Stimulated activated CD4-positive, alpha-beta T cell treated with anti-CD3 and anti-CD28 coated beads, Interleukin-1b, Interleukin-23, amount 100 ng/mL, for 4 hours (primary cell): Measurements from ENCODE around the gene SMAD5.

Experiments
- DNase-seq, 2 donors: peaks; one replicate each; pipeline ENCODE4 v3.0.0-alpha.2; 2020; ENCODE audit warnings: low read depth in 2 of 2

SMAD5 gene

GRCh38 chr5:136155761-136156160 lies 23.1 kb downstream of the SMAD5 start:
- DNase-seq, result no peak

GRCh38 chr5:136157514-136157913 lies 24.9 kb downstream of the SMAD5 start:
- no peak for DNase-seq

DNA sequence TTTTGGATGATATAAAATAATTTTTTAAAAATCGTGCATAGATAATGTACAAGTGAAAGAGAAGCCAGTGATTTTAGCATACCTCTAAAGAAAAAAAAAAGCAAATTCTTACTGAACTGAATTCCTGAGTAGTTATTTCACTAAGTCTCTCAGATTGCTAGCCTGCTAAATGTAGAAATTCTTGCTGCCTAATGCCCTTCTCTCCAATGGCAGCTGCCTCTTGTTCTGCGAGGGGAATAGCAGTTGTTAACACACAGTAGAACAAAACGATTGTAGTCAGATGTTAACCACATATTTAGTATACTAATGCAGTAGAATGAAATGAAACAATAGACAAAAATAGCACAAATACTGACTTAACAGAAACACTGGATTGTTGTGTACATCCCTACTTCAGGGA lies 26.8 kb downstream of the SMAD5 start:
- no peak for DNase-seq

GRCh38 chr5:136162008-136162407 lies 29.4 kb downstream of the SMAD5 start:
- no peak for DNase-seq

- DNase-seq, result no peak
Observed at GRCh38 chr5:136164226-136164625, 31.6 kb downstream of the SMAD5 start.

DNA sequence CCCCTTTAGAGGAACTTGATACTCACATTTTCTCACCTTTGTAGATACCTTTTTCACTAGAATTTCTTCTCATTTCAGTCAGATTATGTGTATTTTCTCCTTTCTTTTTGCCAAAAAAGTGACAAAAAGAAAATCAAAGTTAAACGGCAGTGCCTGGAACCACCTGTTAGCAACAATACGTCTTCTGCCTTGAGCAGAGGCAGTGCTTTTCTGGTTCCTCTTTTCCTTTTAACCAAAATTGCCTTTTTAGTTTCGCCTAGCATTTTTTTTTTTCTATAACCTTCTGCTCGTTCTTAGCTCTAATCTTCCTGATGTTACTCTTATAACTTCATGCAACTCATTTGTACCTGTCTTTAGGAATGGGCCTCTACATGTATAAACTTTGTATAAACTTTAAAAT lies 34.3 kb downstream of the SMAD5 start:
- DNase-seq, result no peak

- no peak for DNase-seq
Observed at GRCh38 chr5:136169218-136169617, 36.6 kb downstream of the SMAD5 start.

- no peak for DNase-seq
Observed at GRCh38 chr5:136174021-136174659, 41.5 kb downstream of the SMAD5 start.

DNA sequence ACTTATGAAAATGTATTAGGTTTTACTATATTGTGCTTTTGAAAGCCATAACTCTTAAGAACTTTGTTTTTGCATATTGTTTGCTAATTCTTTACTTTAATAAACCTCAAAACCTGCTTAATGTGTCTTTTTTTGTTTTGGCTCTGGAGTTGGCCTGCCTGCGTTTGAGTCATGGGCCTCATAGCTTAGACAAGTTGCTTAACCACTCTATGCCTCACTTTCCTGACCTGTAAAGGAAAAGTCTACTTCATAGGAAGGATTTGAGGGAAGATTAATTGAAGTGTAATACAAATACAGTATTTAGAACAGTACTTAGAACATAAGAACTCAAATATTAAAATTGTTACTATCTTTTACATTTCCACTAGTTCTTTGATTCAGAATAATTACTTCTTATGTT lies 50.0 kb downstream of the SMAD5 start:
- no peak for DNase-seq

DNA sequence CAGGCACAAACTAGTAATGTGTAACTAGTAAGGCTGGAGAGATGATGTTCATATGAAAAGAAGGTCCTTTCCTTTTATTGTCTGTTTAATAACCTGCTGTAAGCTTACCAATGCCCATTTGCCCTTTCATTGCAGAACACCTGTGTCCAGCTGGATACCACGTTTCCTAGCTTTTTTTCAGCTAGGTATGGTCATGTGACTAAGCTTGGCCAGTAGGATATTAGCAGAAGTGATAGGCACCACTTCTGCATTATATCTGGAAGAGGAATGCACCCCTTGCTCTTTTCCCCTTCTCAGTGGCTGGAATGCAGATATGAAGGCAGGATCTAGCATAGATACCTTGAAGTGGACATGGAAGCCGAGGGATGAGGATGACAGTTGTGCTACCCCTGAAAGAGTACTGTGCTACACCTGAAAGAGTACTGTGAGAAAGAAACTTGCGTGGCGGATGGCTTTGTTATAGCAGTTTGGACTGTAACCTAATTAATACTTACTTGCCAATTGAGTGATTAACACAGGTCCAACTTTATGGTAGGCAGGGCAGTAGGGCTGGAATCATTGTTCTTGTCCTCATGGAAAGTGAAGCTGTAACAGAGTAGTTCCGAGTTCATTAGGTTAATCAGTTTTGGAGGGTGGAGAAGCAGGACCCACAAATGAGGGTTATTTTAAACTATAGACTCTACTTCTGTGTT lies 53.5 kb downstream of the SMAD5 start:
- DNase-seq, result no peak

DNA sequence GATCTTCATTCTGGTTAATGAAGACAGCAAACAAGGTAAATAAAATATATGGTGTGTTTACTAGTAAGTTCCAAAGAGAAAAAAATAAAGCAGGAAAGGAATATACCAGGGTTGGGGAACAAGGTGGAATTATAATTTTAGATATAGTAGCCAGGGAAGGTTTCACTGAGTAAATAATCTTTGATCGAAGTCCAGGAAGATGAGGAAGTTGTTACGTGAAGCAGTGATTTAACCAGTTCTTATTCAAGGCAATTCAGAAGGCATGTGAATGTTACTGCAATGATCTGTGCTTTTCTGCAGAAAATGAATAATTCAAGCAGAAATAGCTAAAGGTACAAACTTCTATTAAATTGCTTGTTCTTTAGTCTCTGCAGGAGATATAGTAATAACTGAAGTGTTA lies 54.2 kb downstream of the SMAD5 start:
- no peak for DNase-seq

- DNase-seq, result no peak
Observed at GRCh38 chr5:136188859-136189258, 56.2 kb downstream of the SMAD5 start.

DNA sequence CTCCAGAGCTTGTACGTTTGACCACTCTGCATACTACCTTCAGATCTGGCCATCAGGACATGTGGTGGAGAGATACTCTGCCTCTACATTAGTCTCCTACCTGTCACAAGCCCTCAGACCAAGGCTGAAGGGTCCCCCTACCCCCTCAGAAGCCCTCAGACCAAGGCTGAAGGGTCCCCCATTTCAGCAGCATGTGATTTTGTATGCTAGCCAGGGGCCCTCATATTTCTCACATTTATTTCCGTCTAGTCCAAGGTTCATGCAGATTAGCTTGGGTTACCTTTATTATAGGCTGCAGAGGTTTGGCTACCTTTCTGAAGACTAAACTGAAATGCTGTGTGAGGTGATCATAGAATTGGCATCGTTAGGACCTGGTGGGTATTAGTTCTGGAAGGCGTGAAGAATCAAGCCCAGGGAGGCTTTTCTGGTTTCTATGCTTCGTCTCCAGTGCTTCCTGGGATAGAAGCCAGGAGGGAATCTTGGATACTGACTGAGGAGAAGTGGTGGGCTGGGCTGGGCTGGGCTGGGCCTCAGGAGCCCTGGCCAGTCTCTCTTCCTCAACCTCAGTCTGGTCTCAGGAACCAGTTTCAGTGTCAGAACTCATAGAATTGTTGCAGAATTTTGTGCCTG lies 57.6 kb downstream of the SMAD5 start:
- no peak for DNase-seq

DNA sequence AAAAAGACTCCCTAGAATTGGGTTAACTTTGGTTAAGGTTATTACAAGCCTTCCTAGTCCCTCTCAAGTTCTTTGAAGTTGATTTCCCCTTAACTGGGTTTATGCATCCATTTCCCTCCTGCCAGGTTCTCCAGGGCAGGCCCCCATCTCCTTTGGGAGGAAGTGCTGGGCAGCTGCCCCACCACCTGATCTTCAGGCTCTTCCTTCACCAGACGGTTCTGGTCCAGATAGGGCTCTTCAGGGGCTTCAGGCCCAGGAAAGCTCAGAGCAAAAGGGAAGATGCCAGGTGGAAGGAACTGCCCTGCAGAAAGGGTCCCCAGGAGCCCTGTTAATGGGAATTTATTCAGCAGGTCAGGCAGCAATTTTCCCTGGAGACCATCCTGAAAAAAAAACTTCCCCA lies 58.3 kb downstream of the SMAD5 start:
- no peak for DNase-seq

GRCh38 chr5:136191304-136192014 lies 58.8 kb downstream of the SMAD5 start:
- DNase-seq, result no peak

DNA sequence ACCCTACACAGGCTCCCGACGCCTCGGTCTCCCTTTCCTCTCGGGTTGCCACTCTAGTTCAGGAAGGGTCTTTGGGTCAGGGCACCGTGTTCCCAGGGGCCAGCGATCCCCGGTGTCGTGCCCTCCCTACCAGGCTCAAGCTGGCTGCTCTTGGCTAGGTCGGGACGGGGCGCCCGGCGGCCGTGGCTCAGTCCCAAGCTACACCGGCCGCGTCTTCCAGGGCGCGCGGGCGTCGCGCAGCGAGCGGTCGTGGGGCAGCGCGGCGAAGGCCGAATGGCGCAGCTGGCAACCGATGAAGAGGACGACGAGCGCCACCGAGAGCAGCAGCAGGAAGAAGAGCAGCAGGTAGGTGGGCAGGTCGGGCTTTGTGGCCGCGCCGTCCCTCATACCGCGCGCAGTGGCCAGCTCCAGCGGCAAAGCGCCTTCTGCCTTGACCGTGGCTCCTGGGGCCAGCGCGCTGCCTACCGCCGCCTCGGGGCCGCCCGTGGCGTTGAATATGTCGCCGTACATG lies 59.4 kb downstream of the SMAD5 start:
- DNase-seq, result no peak

GRCh38 chr5:136192526-136193321 lies 60.1 kb downstream of the SMAD5 start, which contains the start of gene SMIM32:
TSS of gene SMIM32 (minus strand) at chr5:136193162. CDS start at chr5:136192524, 638 bp downstream.
- DNase-seq, result no peak

- no peak for DNase-seq
Observed at GRCh38 chr5:136193322-136193935, 60.8 kb downstream of the SMAD5 start.

DNA sequence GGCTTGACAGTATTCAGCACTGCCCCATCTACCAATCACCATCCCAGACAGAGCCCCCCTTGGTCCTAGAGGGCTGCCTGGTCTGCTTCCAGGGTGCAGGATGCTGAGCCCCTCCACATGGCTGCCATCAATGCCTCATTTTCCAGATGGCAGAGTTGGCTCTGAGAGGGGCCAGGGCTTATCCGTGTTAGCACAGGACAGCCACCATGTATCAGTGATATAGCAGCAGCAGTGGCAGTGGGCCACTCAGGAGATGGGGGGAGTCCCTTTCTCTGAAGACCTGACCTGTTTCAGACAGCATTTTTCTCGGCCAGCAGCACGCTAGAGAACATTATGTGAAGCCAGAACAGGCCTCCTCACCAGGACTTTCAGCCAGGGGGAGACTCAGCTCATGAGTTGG lies 61.9 kb downstream of the SMAD5 start:
- DNase-seq, result no peak

GRCh38 chr5:136195971-136196820 lies 63.6 kb downstream of the SMAD5 start:
- DNase-seq, result no peak
